HG02571 (cell line): ENCODE measurements around the gene KDM3A.

ENCODE experiments used
- ATAC-seq: cut with Tn5 transposase; IDR thresholded peaks from one replicate; pipeline ENCODE4 v1.9.1; 2021; ENCODE audit warnings: mild to moderate bottlenecking, moderate library complexity; ENCODE audit not compliant: unreplicated experiment

The KDM3A gene

GRCh38 chr2:86430368-86430767 is 10.8 kb upstream of the KDM3A start:
- no peak for ATAC-seq

- ATAC-seq = no peak
These were observed 8.0 kb upstream of the KDM3A start for GRCh38 chr2:86433137-86433536.

- ATAC-seq = no peak
These were observed 6.9 kb upstream of the KDM3A start for GRCh38 chr2:86434290-86434689.

- no peak for ATAC-seq
These were observed 5.6 kb upstream of the KDM3A start for GRCh38 chr2:86435531-86435930.

GRCh38 chr2:86436328-86436727 is 4.8 kb upstream of the KDM3A start:
- ATAC-seq = no peak

GRCh38 chr2:86439879-86440630 is 1.1 kb upstream of the KDM3A start:
- no peak for ATAC-seq

GRCh38 chr2:86441392-86441881 is 266 bp downstream of the KDM3A start:
- ATAC-seq = peak; percentile 18

- no peak for ATAC-seq
These were observed 891 bp downstream of the KDM3A start for GRCh38 chr2:86441882-86442641.

- ATAC-seq = peak; percentile 54
These were observed 1.5 kb downstream of the KDM3A start for GRCh38 chr2:86442642-86443005.

- no peak for ATAC-seq
These were observed 2.6 kb downstream of the KDM3A start for GRCh38 chr2:86443631-86444350.

GRCh38 chr2:86445436-86445835 is 4.3 kb downstream of the KDM3A start:
- ATAC-seq = no peak

GRCh38 chr2:86446060-86446459 is 4.9 kb downstream of the KDM3A start:
- ATAC-seq = no peak

GRCh38 chr2:86453836-86454235 is 12.7 kb downstream of the KDM3A start:
- no peak for ATAC-seq

GRCh38 chr2:86454238-86454637 is 13.1 kb downstream of the KDM3A start:
- no peak for ATAC-seq

- no peak for ATAC-seq
These were observed 14.0 kb downstream of the KDM3A start for GRCh38 chr2:86455181-86455580.

- no peak for ATAC-seq
These were observed 20.0 kb downstream of the KDM3A start for GRCh38 chr2:86461042-86461743.

GRCh38 chr2:86464652-86465051 is 23.5 kb downstream of the KDM3A start:
- no peak for ATAC-seq

GRCh38 chr2:86466306-86466705 is 25.1 kb downstream of the KDM3A start:
- ATAC-seq = no peak

- ATAC-seq = no peak
These were observed 27.2 kb downstream of the KDM3A start for GRCh38 chr2:86468162-86469033.

- no peak for ATAC-seq
These were observed 29.7 kb downstream of the KDM3A start for GRCh38 chr2:86470890-86471289.
